Gastrocnemius medialis (tissue), 4 donors: Measurements from ENCODE around the gene VOPP1. TPM values are rescaled to one million over a fixed set of nuclear protein-coding genes. Genes with fewer than 3 reads are reported as not detected.

ENCODE experiments used
- ATAC-seq, 2 donors: fragments of 150-250 bp; one replicate each; pipeline ENCODE4 v1.9.1; 2016
- DNase-seq, 2 donors: peaks; one replicate each; pipeline ENCODE4 v3.0.0-alpha.2; 2019
- H3K27ac ChIP-seq, 4 donors: fragments of 200-600 bp; sonication (generic); 1 replicate in 1 of 4; 2 replicates in 3 of 4; pipeline ENCODE4 v1.5.1; 2016 to 2018; ENCODE audit warnings: mild to moderate bottlenecking in 2 of 4, moderate library complexity in 1 of 4
- H3K27me3 ChIP-seq, 3 donors: fragments of 200-600 bp; sonication (generic) in 2 of 3; 1 replicate in 1 of 3; 2 replicates in 2 of 3; pipeline versions ENCODE4 v1.5.1 to v1.6.0; 2016 to 2019; ENCODE audit warnings: mild to moderate bottlenecking in 1 of 3, moderate library complexity in 1 of 3
- H3K36me3 ChIP-seq, 2 donors: fragments of 200-600 bp; sonication (generic) in 1 of 2; one replicate each; pipeline ENCODE4 v1.5.1; 2017 to 2018
- H3K4me1 ChIP-seq, 2 donors: fragments of 200-600 bp; sonication (generic) in 1 of 2; one replicate each; pipeline ENCODE4 v1.5.1; 2016 to 2017; ENCODE audit warnings: mild to moderate bottlenecking in 2 of 2
- H3K4me3 ChIP-seq, 4 donors: fragments of 200-600 bp; sonication (generic) in 3 of 4; 1 replicate in 1 of 4; 2 replicates in 3 of 4; pipeline ENCODE4 v1.5.1; 2016 to 2019; ENCODE audit warnings: mild to moderate bottlenecking in 2 of 4
- H3K9me3 ChIP-seq, 3 donors: fragments of 200-600 bp; sonication (generic) in 2 of 3; 1 replicate in 1 of 3; 2 replicates in 2 of 3; pipeline ENCODE4 v1.5.1; 2016 to 2019
- CTCF ChIP-seq, 5 experiments: fragments of 450-650 bp in 3 of 5; fragments of 200-600 bp in 2 of 5; sonication (generic) in 2 of 5; IDR thresholded peaks in 4 of 5; conservative IDR thresholded peaks in 1 of 5; 1 replicate in 4 of 5; 2 replicates in 1 of 5; pipeline ENCODE4 v1.5.1; 2016 to 2019; ENCODE audit warnings: antibody characterized with exemption in 5 of 5, mild to moderate bottlenecking in 3 of 5, moderate library complexity in 3 of 5
- POLR2A ChIP-seq, 2 donors: fragments of 450-650 bp; IDR thresholded peaks; one replicate each; pipeline ENCODE4 v1.6.1; 2017; ENCODE audit warnings: antibody characterized with exemption in 2 of 2, mild to moderate bottlenecking in 2 of 2, moderate library complexity in 2 of 2
- in situ Hi-C, 4 donors: fragments of 200-750 bp; cut with MboI; loops; one replicate each; pipeline versions ENCODE4 v1.15.0 to v1.8.0; 2017; ENCODE audit warnings: low sequenced_read_pairs in 4 of 4
- intact Hi-C: fragments of 100-400 bp; cut with DNase I; formaldehyde crosslinking; loops from one replicate; pipeline ENCODE4 v1.15.1; 2023; ENCODE audit warnings: low total_unique reads
- total RNA-seq, 4 donors: library from RNA; depleted of rRNA; stranded (reverse); fragments of >200 nt; gene quantifications; one replicate each; pipeline versions ENCODE4 v1.1.0 to v1.2.3, GENCODE V29; 2016

VOPP1 gene
- total RNA-seq, 4 donors from 2014 or later = 17.3 to 27.9 (median 26.5) TPM

- no peak overlapping the region for H3K4me3 ChIP-seq
- no peaks in the 10 kb centered on the region for H3K36me3 ChIP-seq
- intact Hi-C loops (no loop called here), in situ Hi-C loops (loop anchor here in 3 of 4 donors (10.0 to 25.0 kb wide), 3 partner anchors 89 to 306 kb away; no protein-coding TSS in a partner anchor)
- H3K27ac ChIP-seq = no peak overlapping the region
- peak; percentile 32 to 74 (median 59) for TF ChIP-seq CTCF (IDR thresholded peaks at IDR 0.05 in 4 of 5, conservative IDR thresholded peaks at IDR 0.05 in 1 of 5)
- no peak for TF ChIP-seq POLR2A (IDR thresholded peaks at IDR 0.05)
- DNase-seq (no peak), ATAC-seq (peak; percentile 69 to 86)
- no peaks in the 10 kb centered on the region for H3K27me3 ChIP-seq
- no peaks in the 10 kb centered on the region for H3K9me3 ChIP-seq
- peaks cover 10 to 12% of the 10 kb centered on the region in 2 donors for H3K4me1 ChIP-seq
Observed at GRCh38 chr7:55593515-55594318, 21.4 kb upstream of the VOPP1 start.

GRCh38 chr7:55593172-55593514 lies 20.8 kb upstream of the VOPP1 start:
- no peak overlapping the region for H3K27ac ChIP-seq
- no peak overlapping the region for H3K4me3 ChIP-seq
- peaks cover 10 to 12% of the 10 kb centered on the region in 2 donors for H3K4me1 ChIP-seq
- no peaks in the 10 kb centered on the region for H3K9me3 ChIP-seq
- ATAC-seq (no peak), DNase-seq (no peak)
- H3K27me3 ChIP-seq = no peaks in the 10 kb centered on the region
- intact Hi-C loops = no loop called here
- in situ Hi-C loops = loop anchor here in 3 of 4 donors (10.0 to 25.0 kb wide), 3 partner anchors 88 to 306 kb away; no protein-coding TSS in a partner anchor
- no peak for TF ChIP-seq CTCF (IDR thresholded peaks at IDR 0.05 in 4 of 5, conservative IDR thresholded peaks at IDR 0.05 in 1 of 5)
- no peak for TF ChIP-seq POLR2A (IDR thresholded peaks at IDR 0.05)
- H3K36me3 ChIP-seq = no peaks in the 10 kb centered on the region

- no peak for TF ChIP-seq POLR2A (IDR thresholded peaks at IDR 0.05)
- no peak for TF ChIP-seq CTCF (IDR thresholded peaks at IDR 0.05 in 4 of 5, conservative IDR thresholded peaks at IDR 0.05 in 1 of 5)
- no peak for ATAC-seq
- Histone ChIP-seq H3K36me3 (no peaks in the 10 kb centered on the region), H3K9me3 (no peaks in the 10 kb centered on the region), H3K4me1 (peaks cover 10 to 12% of the 10 kb centered on the region in 2 donors), H3K27me3 (no peaks in the 10 kb centered on the region), H3K27ac (no peak overlapping the region), H3K4me3 (no peak overlapping the region)
- DNase-seq = no peak
- in situ Hi-C loops (loop anchor here in 3 of 4 donors (10.0 to 25.0 kb wide), 3 partner anchors 88 to 305 kb away; no protein-coding TSS in a partner anchor), intact Hi-C loops (no loop called here)
Observed at GRCh38 chr7:55592492-55592891, 20.2 kb upstream of the VOPP1 start.

GRCh38 chr7:55591282-55591931 lies 19.1 kb upstream of the VOPP1 start:
- DNase-seq (no peak), ATAC-seq (no peak)
- no peaks in the 10 kb centered on the region for H3K36me3 ChIP-seq
- H3K4me1 ChIP-seq = peaks cover 10 to 12% of the 10 kb centered on the region in 2 donors
- no peak overlapping the region for H3K27ac ChIP-seq
- intact Hi-C loops = no loop called here
- no peaks in the 10 kb centered on the region for H3K27me3 ChIP-seq
- in situ Hi-C loops = loop anchor here in 3 of 4 donors (10.0 to 25.0 kb wide), 3 partner anchors 87 to 304 kb away; no protein-coding TSS in a partner anchor
- H3K4me3 ChIP-seq = no peak overlapping the region
- H3K9me3 ChIP-seq = no peaks in the 10 kb centered on the region
- TF ChIP-seq POLR2A (IDR thresholded peaks at IDR 0.05) (no peak), CTCF (IDR thresholded peaks at IDR 0.05 in 4 of 5, conservative IDR thresholded peaks at IDR 0.05 in 1 of 5) (no peak)
